ENCODE measurements around the gene KIRREL3. TPM values are rescaled to one million over a fixed set of nuclear protein-coding genes. Genes with fewer than 3 reads are reported as not detected.

The KIRREL3 gene
- total RNA-seq, 1 donor from 2014 or later: not detected

- Mint-ChIP-seq H3K36me3 (ENCODE audit: low read depth) (no peaks in the 10 kb centered on the region), H3K9me3 (peaks cover under 1% of the 10 kb centered on the region), H3K4me1 (no peaks in the 10 kb centered on the region), H3K27me3 (peaks cover 26% of the 10 kb centered on the region), H3K4me3 (no peak overlapping the region), H3K27ac (no peak overlapping the region)
- DNase-seq: no peak
- intact Hi-C loops (cut with micrococcal nuclease): no loop called here
Measured at GRCh38 chr11:126499131-126499752, 501.3 kb downstream of the KIRREL3 start.

- Mint-ChIP-seq H3K9me3 (no peaks in the 10 kb centered on the region), H3K4me1 (no peaks in the 10 kb centered on the region), H3K27me3 (peaks cover 23% of the 10 kb centered on the region), H3K36me3 (ENCODE audit: low read depth) (no peaks in the 10 kb centered on the region), H3K27ac (no peak overlapping the region), H3K4me3 (no peak overlapping the region)
- no peak for DNase-seq
- intact Hi-C loops (cut with micrococcal nuclease): no loop called here
Measured at GRCh38 chr11:126498281-126498680, 502.3 kb downstream of the KIRREL3 start.

GRCh38 chr11:126497581-126498122 lies 502.9 kb downstream of the KIRREL3 start:
- H3K9me3 Mint-ChIP-seq: no peaks in the 10 kb centered on the region
- intact Hi-C loops (cut with micrococcal nuclease): no loop called here
- no peak for DNase-seq
- no peak overlapping the region for H3K27ac Mint-ChIP-seq
- H3K4me1 Mint-ChIP-seq: no peaks in the 10 kb centered on the region
- H3K4me3 Mint-ChIP-seq: no peak overlapping the region
- H3K36me3 Mint-ChIP-seq (ENCODE audit: low read depth): no peaks in the 10 kb centered on the region
- H3K27me3 Mint-ChIP-seq: peaks cover 17% of the 10 kb centered on the region

GRCh38 chr11:126496576-126497337 lies 503.8 kb downstream of the KIRREL3 start:
- H3K4me1 Mint-ChIP-seq: no peaks in the 10 kb centered on the region
- H3K27me3 Mint-ChIP-seq: peaks cover 10% of the 10 kb centered on the region
- no peaks in the 10 kb centered on the region for H3K9me3 Mint-ChIP-seq
- DNase-seq: no peak
- no peaks in the 10 kb centered on the region for H3K36me3 Mint-ChIP-seq (ENCODE audit: low read depth)
- intact Hi-C loops (cut with micrococcal nuclease): no loop called here
- no peak overlapping the region for H3K27ac Mint-ChIP-seq
- no peak overlapping the region for H3K4me3 Mint-ChIP-seq

- Mint-ChIP-seq H3K27ac (no peak overlapping the region), H3K4me1 (no peaks in the 10 kb centered on the region), H3K27me3 (peaks cover 7% of the 10 kb centered on the region), H3K9me3 (no peaks in the 10 kb centered on the region), H3K36me3 (ENCODE audit: low read depth) (no peaks in the 10 kb centered on the region), H3K4me3 (no peak overlapping the region)
- no peak for DNase-seq
- intact Hi-C loops (cut with micrococcal nuclease): no loop called here
Measured at GRCh38 chr11:126495281-126496220, 505.0 kb downstream of the KIRREL3 start.

- H3K4me3 Mint-ChIP-seq: no peak overlapping the region
- no peaks in the 10 kb centered on the region for H3K36me3 Mint-ChIP-seq (ENCODE audit: low read depth)
- intact Hi-C loops (cut with micrococcal nuclease): no loop called here
- no peak overlapping the region for H3K27ac Mint-ChIP-seq
- H3K4me1 Mint-ChIP-seq: no peaks in the 10 kb centered on the region
- no peak for DNase-seq
- H3K9me3 Mint-ChIP-seq: no peaks in the 10 kb centered on the region
- peaks cover 7% of the 10 kb centered on the region for H3K27me3 Mint-ChIP-seq
Measured at GRCh38 chr11:126494831-126495230, 505.7 kb downstream of the KIRREL3 start.

- no peak overlapping the region for H3K4me3 Mint-ChIP-seq
- intact Hi-C loops (cut with micrococcal nuclease): no loop called here
- no peaks in the 10 kb centered on the region for H3K27me3 Mint-ChIP-seq
- no peaks in the 10 kb centered on the region for H3K36me3 Mint-ChIP-seq (ENCODE audit: low read depth)
- DNase-seq: no peak
- no peak overlapping the region for H3K27ac Mint-ChIP-seq
- H3K4me1 Mint-ChIP-seq: no peaks in the 10 kb centered on the region
- H3K9me3 Mint-ChIP-seq: no peaks in the 10 kb centered on the region
Measured at GRCh38 chr11:126492331-126493082, 508.1 kb downstream of the KIRREL3 start.

- no peaks in the 10 kb centered on the region for H3K4me1 Mint-ChIP-seq
- no peaks in the 10 kb centered on the region for H3K9me3 Mint-ChIP-seq
- H3K36me3 Mint-ChIP-seq (ENCODE audit: low read depth): no peaks in the 10 kb centered on the region
- no peaks in the 10 kb centered on the region for H3K27me3 Mint-ChIP-seq
- H3K4me3 Mint-ChIP-seq: no peak overlapping the region
- no peak for DNase-seq
- intact Hi-C loops (cut with micrococcal nuclease): no loop called here
- no peak overlapping the region for H3K27ac Mint-ChIP-seq
Measured at GRCh38 chr11:126491092-126491491, 509.5 kb downstream of the KIRREL3 start.

- intact Hi-C loops (cut with micrococcal nuclease): no loop called here
- Mint-ChIP-seq H3K4me1 (no peaks in the 10 kb centered on the region), H3K27ac (no peak overlapping the region), H3K36me3 (ENCODE audit: low read depth) (no peaks in the 10 kb centered on the region), H3K27me3 (no peaks in the 10 kb centered on the region), H3K4me3 (no peak overlapping the region), H3K9me3 (no peaks in the 10 kb centered on the region)
- DNase-seq: no peak
Measured at GRCh38 chr11:126489836-126490660, 510.5 kb downstream of the KIRREL3 start.

GRCh38 chr11:126488591-126489370 lies 511.8 kb downstream of the KIRREL3 start:
- Mint-ChIP-seq H3K9me3 (no peaks in the 10 kb centered on the region), H3K4me1 (no peaks in the 10 kb centered on the region), H3K4me3 (no peak overlapping the region), H3K27me3 (no peaks in the 10 kb centered on the region), H3K36me3 (ENCODE audit: low read depth) (no peaks in the 10 kb centered on the region), H3K27ac (no peak overlapping the region)
- DNase-seq: no peak
- intact Hi-C loops (cut with micrococcal nuclease): no loop called here

- no peaks in the 10 kb centered on the region for H3K36me3 Mint-ChIP-seq (ENCODE audit: low read depth)
- intact Hi-C loops (cut with micrococcal nuclease): no loop called here
- H3K27me3 Mint-ChIP-seq: no peaks in the 10 kb centered on the region
- H3K9me3 Mint-ChIP-seq: no peaks in the 10 kb centered on the region
- no peak for DNase-seq
- no peaks in the 10 kb centered on the region for H3K4me1 Mint-ChIP-seq
- H3K4me3 Mint-ChIP-seq: no peak overlapping the region
- H3K27ac Mint-ChIP-seq: no peak overlapping the region
Measured at GRCh38 chr11:126487711-126488110, 512.9 kb downstream of the KIRREL3 start.

GRCh38 chr11:126485986-126486635 lies 514.5 kb downstream of the KIRREL3 start:
- peaks cover 2% of the 10 kb centered on the region for H3K4me1 Mint-ChIP-seq
- no peak for DNase-seq
- H3K4me3 Mint-ChIP-seq: no peak overlapping the region
- no peaks in the 10 kb centered on the region for H3K9me3 Mint-ChIP-seq
- intact Hi-C loops (cut with micrococcal nuclease): no loop called here
- H3K36me3 Mint-ChIP-seq (ENCODE audit: low read depth): no peaks in the 10 kb centered on the region
- no peaks in the 10 kb centered on the region for H3K27me3 Mint-ChIP-seq
- H3K27ac Mint-ChIP-seq: no peak overlapping the region

Data from activated CD4-positive, alpha-beta T cell treated with anti-CD3 and anti-CD28 coated beads, Interleukin-2, amount 10 ng/mL, durations not matched to agents 24 days and 14 days (primary cell).